LNCaP clone FGC (cell line): ENCODE data around the gene CXCL3.

ENCODE experiments used
- DNase-seq: peaks from one replicate; pipeline ENCODE4 v3.0.0-alpha.2; 2011; ENCODE audit warnings: low read depth
- H3K4me3 ChIP-seq: 2 replicates; pipeline ENCODE4 v1.5.1; 2011; ENCODE audit warnings: mild to moderate bottlenecking, low read depth, low read length, control low read depth
- TF ChIP-seq, protein P1 (sequence below): IDR thresholded peaks from 2 replicates; pipeline ENCODE4 v1.5.1; 2012; ENCODE audit warnings: mild to moderate bottlenecking; ENCODE audit not compliant: control insufficient read depth, insufficient read depth; ENCODE audit errors: extremely low read depth

Gene CXCL3

DNA sequence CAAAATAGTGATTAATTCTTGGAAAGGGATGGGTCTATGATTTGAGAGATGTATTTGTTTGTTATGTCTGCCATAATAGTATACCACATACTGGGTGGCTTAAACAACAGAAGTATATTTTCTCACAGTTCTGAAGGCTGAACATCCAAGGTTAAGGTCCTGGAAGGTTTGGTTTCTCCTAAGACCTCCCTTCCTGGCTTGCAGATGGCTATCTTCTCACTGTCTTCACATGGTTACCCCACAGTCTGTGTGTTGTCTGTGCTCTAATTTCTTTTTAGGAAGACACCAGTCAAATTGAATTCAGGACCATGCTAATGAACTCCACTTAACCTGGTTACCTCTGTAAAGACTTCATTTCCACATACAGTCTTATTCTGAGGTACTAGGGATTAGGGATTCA is 34.9 kb upstream of the CXCL3 start:
- TF ChIP-seq, protein P1, sequence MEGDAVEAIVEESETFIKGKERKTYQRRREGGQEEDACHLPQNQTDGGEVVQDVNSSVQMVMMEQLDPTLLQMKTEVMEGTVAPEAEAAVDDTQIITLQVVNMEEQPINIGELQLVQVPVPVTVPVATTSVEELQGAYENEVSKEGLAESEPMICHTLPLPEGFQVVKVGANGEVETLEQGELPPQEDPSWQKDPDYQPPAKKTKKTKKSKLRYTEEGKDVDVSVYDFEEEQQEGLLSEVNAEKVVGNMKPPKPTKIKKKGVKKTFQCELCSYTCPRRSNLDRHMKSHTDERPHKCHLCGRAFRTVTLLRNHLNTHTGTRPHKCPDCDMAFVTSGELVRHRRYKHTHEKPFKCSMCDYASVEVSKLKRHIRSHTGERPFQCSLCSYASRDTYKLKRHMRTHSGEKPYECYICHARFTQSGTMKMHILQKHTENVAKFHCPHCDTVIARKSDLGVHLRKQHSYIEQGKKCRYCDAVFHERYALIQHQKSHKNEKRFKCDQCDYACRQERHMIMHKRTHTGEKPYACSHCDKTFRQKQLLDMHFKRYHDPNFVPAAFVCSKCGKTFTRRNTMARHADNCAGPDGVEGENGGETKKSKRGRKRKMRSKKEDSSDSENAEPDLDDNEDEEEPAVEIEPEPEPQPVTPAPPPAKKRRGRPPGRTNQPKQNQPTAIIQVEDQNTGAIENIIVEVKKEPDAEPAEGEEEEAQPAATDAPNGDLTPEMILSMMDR = no peak
- no peak for DNase-seq
- no peak overlapping the region for H3K4me3 ChIP-seq

DNA sequence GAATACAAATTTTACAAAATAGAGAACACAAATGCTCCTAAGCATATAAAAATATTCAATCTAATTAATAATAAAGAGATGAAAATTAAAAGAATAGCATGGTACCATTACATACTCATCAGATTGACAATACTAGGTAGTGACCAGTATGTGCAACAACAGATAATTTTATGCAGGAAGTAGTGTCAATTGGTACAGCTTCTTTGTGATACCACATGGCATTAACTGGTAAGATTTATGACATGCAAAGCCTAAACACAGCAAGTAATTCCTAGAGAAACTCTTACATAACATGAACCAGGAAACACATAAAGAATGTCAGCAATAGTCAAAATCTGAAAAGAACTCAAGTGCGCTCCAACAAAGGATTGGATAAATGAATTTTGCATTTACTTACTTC is 34.2 kb upstream of the CXCL3 start:
- H3K4me3 ChIP-seq = no peak overlapping the region
- no peak for DNase-seq
- TF ChIP-seq, protein P1 = no peak

DNA sequence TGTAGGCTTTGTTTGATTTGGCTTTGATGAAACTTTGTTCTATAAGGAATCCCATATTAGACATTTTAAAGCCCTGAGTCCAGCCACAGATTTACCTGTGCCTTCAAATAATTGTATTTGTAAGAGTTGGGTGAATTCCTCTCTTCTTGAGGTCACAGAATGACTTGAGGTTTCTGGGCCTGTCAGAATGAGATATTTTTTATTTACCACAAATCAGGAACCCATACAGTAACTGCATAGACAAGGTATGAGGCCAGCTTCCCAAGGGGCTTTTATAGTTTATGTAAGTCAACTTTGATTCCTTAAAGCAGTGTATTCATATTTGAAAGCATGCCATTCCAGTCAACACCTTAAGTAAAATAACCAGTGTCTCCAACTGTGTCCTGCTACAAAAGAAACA is 29.1 kb upstream of the CXCL3 start:
- no peak for DNase-seq
- TF ChIP-seq, protein P1 = no peak
- H3K4me3 ChIP-seq = no peak overlapping the region

DNA sequence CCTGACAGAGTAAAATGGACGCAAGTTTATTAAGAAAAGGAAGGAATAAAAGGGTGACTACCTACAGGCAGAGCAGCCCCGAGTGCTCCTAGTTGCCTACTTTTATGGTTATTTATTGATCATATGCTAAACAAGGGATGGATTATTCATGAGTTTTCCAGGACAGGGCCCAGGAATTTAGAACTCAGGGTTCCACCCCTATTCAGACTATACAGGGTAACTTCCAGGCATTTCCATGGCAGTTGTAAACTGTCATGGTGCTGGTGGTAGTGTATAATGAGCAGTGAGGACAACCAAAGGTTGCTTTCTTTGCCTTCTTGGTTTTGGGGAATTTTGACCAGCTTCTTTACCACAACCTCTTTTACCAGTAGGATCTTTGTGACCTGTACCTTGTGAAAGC is 27.7 kb upstream of the CXCL3 start:
- TF ChIP-seq, protein P1 = no peak
- DNase-seq = no peak
- H3K4me3 ChIP-seq = no peak overlapping the region

DNA sequence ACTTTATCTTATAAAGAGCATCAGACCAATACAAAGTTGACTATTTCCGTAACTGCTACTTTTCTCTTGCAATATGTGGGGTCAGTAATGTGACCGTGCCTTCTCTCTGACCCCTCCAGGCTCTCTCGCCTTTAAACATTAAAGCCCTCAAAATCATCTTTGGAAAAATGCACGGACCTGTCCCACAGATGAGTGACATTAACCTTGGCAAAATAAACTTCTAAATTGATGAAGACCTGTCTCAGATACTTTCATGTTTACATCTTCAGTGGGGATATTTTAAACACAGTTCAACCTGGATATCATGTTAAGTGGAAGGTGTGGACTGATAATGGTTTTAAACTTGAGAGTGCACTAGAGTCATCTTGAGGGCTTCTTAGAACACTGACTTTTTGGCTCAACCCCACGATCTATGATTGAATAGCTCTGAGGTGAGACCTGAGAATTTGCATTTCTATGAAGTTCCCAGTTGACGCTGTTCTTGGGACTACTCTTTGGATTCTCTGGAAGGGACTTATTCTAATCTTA is 26.7 kb upstream of the CXCL3 start:
- no peak overlapping the region for H3K4me3 ChIP-seq
- TF ChIP-seq, protein P1 = no peak
- no peak for DNase-seq

DNA sequence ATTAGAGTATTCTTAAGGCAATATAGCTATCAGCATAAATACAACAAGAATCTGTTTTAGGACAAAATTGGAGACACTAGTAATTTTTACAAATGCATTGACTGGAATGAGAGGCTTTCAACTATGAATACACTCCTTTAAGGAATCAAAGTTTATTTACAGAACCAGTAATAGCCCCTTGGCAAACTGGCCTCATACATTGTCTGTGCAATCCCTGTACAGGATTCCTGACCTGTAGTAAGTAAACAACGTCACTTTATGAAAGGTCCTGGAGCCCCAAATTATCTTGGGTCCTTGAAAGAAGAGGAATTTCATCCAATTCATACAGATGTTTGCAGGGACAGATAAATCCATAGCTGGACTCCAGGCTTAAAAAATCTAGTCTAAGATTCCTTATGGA is 25.4 kb upstream of the CXCL3 start:
- TF ChIP-seq, protein P1 = no peak
- no peak for DNase-seq
- no peak overlapping the region for H3K4me3 ChIP-seq

DNA sequence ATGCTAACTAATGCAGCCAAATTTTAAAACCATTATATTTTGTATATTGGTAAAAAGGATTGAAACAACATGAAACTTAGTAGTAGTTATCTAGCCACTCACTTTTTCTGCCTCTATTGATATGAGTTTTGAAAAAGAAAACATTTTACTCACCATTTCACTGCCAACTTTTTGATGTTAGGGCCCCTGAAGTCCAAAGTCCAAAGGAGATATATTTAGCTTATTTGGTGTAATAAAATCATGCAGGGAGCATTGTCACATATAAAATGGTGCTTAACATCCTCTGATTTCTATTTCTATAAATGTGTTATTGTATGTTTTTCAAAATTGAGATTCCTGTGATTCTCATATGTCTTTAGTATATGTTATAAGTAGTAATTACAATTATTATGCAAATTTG is 24.5 kb upstream of the CXCL3 start:
- DNase-seq = no peak
- TF ChIP-seq, protein P1 = no peak
- no peak overlapping the region for H3K4me3 ChIP-seq
